AG10803 (cell line): ENCODE measurements around the gene ADGRG2.
"Not testable (repeated sequence)": the region's sequence is repeated elsewhere in the genome, so short reads cannot be mapped to it uniquely, and the experiment has no call there.

Experiments
- DNase-seq: peaks from one replicate; pipeline ENCODE4 v3.0.0; 2010; ENCODE audit warnings: low read depth
- H3K4me3 ChIP-seq: 2 replicates; pipeline ENCODE4 v1.5.1; 2011; ENCODE audit warnings: mild to moderate bottlenecking, low read length, control low read depth
- TF ChIP-seq, protein P1 (sequence below): conservative IDR thresholded peaks from 2 replicates; pipeline ENCODE4 v1.5.1; 2011; ENCODE audit warnings: mild to moderate bottlenecking, low read length, control low read depth, inconsistent platforms

The ADGRG2 gene

GRCh38 chrX:19089555-19090040, 32.7 kb downstream of the ADGRG2 start:
- no peak for DNase-seq
- TF ChIP-seq, protein P1, sequence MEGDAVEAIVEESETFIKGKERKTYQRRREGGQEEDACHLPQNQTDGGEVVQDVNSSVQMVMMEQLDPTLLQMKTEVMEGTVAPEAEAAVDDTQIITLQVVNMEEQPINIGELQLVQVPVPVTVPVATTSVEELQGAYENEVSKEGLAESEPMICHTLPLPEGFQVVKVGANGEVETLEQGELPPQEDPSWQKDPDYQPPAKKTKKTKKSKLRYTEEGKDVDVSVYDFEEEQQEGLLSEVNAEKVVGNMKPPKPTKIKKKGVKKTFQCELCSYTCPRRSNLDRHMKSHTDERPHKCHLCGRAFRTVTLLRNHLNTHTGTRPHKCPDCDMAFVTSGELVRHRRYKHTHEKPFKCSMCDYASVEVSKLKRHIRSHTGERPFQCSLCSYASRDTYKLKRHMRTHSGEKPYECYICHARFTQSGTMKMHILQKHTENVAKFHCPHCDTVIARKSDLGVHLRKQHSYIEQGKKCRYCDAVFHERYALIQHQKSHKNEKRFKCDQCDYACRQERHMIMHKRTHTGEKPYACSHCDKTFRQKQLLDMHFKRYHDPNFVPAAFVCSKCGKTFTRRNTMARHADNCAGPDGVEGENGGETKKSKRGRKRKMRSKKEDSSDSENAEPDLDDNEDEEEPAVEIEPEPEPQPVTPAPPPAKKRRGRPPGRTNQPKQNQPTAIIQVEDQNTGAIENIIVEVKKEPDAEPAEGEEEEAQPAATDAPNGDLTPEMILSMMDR: no peak
- H3K4me3 ChIP-seq: no peak overlapping the region

GRCh38 chrX:19086102-19086772, 36.0 kb downstream of the ADGRG2 start:
- no peak overlapping the region for H3K4me3 ChIP-seq
- TF ChIP-seq, protein P1: no peak
- DNase-seq: no peak

- no peak overlapping the region for H3K4me3 ChIP-seq
- TF ChIP-seq, protein P1: no peak
- no peak for DNase-seq
Observed at GRCh38 chrX:19085666-19086065, 36.6 kb downstream of the ADGRG2 start.

DNA sequence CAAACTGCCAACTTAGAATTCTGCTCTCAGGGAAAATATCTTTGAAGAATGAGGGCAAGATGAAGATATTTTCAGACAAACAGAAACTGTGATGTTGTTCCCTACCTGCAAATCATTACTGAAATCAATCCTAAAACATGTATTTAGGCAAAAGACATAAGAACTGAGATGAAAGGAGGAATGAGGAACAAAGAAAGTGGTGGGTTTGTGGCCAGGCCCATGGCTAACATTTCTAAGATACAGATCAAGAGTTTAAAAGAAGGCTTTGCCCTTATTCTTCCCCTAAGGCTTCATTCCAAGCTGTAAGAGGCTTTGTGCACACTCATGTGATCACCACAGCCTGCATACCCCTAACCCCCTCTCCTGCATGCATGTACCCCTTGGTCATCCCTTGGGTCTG, 46.5 kb downstream of the ADGRG2 start:
- TF ChIP-seq, protein P1: no peak
- DNase-seq: no peak
- no peak overlapping the region for H3K4me3 ChIP-seq

DNA sequence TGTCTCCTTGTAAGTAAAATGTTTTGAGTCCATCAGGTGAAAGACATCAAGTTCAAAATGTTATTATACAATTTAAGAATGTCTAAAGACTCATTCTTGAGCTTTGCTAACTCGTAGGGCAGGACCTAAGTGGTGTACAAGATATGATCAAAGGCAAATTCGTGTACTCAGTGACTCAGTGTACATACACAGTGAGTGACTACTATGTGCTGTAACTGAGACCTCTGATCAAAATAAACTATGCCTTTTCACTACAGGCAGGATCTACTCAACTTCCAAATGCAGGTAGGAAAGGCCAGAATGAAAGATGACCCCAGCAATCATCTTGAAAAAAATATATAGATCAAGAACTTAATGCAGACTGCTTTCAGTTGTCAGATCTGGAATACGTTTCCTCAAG, 49.9 kb downstream of the ADGRG2 start:
- no peak for DNase-seq
- TF ChIP-seq, protein P1: no peak

GRCh38 chrX:19070555-19070994, 51.7 kb downstream of the ADGRG2 start:
- H3K4me3 ChIP-seq: no peak overlapping the region
- TF ChIP-seq, protein P1: no peak
- DNase-seq: no peak

More for the DNA sequence above, 49.9 kb downstream of the ADGRG2 start:
- no peak overlapping the region for H3K4me3 ChIP-seq

- not testable (repeated sequence) for DNase-seq, H3K4me3 ChIP-seq
Observed at GRCh38 chrX:19066987-19067386, 55.3 kb downstream of the ADGRG2 start.
